Neural progenitor cell (in vitro differentiated cells): ENCODE results near the gene FHAD1. TPM values are rescaled to one million over a fixed set of nuclear protein-coding genes. Genes with fewer than 3 reads are reported as not detected.

Experiments used
- DNase-seq: peaks from one replicate; pipeline ENCODE4 v3.0.0-alpha.2; 2016; ENCODE audit warnings: low spot score
- H2AFZ ChIP-seq: fragments of 200-600 bp; sonication (generic); replicated peaks from 2 replicates; pipeline ENCODE4 v1.6.1; 2016; ENCODE audit warnings: antibody characterized with exemption
- H3F3A ChIP-seq: fragments of 200-600 bp; sonication (generic); 2 replicates; pipeline ENCODE4 v1.6.1; 2016; ENCODE audit warnings: antibody characterized with exemption, low read depth
- H3K27ac ChIP-seq: fragments of 200-600 bp; sonication (generic); 2 replicates; pipeline ENCODE4 v1.5.1; 2016; ENCODE audit warnings: mild to moderate bottlenecking
- H3K27me3 ChIP-seq: fragments of 200-600 bp; sonication (generic); 2 replicates; pipeline ENCODE4 v1.6.1; 2016; ENCODE audit warnings: mild to moderate bottlenecking, moderate library complexity
- H3K36me3 ChIP-seq: fragments of 200-600 bp; sonication (generic); 2 replicates; pipeline ENCODE4 v1.5.1; 2016
- H3K4me1 ChIP-seq: fragments of 200-600 bp; sonication (generic); 2 replicates; pipeline ENCODE4 v1.6.1; 2016; ENCODE audit warnings: mixed run types
- H3K4me2 ChIP-seq: fragments of 200-600 bp; sonication (generic); 2 replicates; pipeline ENCODE4 v1.6.1; 2016
- H3K4me3 ChIP-seq: fragments of 200-600 bp; sonication (generic); 2 replicates; pipeline ENCODE4 v1.5.1; 2016
- H3K79me2 ChIP-seq: fragments of 200-600 bp; sonication (generic); 2 replicates; pipeline ENCODE4 v1.6.1; 2016; ENCODE audit warnings: low read depth
- H3K9ac ChIP-seq: fragments of 200-600 bp; sonication (generic); 2 replicates; pipeline ENCODE4 v1.6.1; 2016
- H3K9me3 ChIP-seq: fragments of 200-600 bp; sonication (generic); 2 replicates; pipeline ENCODE4 v1.5.1; 2016; ENCODE audit warnings: low read depth
- H4K20me1 ChIP-seq: fragments of 200-600 bp; sonication (generic); 2 replicates; pipeline ENCODE4 v1.6.1; 2016; ENCODE audit warnings: low read depth
- H3K27ac Mint-ChIP-seq: 3 replicates; pipeline ENCODE4 v1.8.0; 2021; ENCODE audit warnings: mixed read lengths
- H3K27me3 Mint-ChIP-seq: 2 replicates; pipeline ENCODE4 v1.8.0; 2022; ENCODE audit warnings: low read depth, mild to moderate bottlenecking, inconsistent platforms, moderate library complexity, mixed read lengths; ENCODE audit not compliant: insufficient read depth
- H3K36me3 Mint-ChIP-seq: 3 replicates; pipeline ENCODE4 v1.8.0; 2021; ENCODE audit warnings: mixed read lengths
- H3K4me1 Mint-ChIP-seq: 3 replicates; pipeline ENCODE4 v1.8.0; 2021; ENCODE audit warnings: mixed read lengths
- H3K4me3 Mint-ChIP-seq: 3 replicates; pipeline ENCODE4 v1.8.0; 2021; ENCODE audit warnings: mild to moderate bottlenecking, moderate library complexity, mixed read lengths
- H3K9me3 Mint-ChIP-seq: 3 replicates; pipeline ENCODE4 v1.8.0; 2020; ENCODE audit warnings: mixed read lengths
- EZH2 ChIP-seq: fragments of 200-600 bp; sonication (generic); IDR thresholded peaks from 2 replicates; pipeline ENCODE4 v1.6.1; 2017; ENCODE audit warnings: antibody characterized with exemption, mild to moderate bottlenecking, moderate library complexity
- EZH2phosphoT487 ChIP-seq: fragments of 200-600 bp; sonication (generic); IDR thresholded peaks from 2 replicates; pipeline ENCODE4 v1.6.1; 2017; ENCODE audit warnings: antibody characterized with exemption
- total RNA-seq: library from RNA; depleted of rRNA; stranded (reverse); fragments of >200 nt; gene quantifications from 2 replicates; pipeline ENCODE4 v1.2.3, GENCODE V29; 2015; ENCODE audit warnings: low replicate concordance
- TF ChIP-seq, protein P1 (sequence below): fragments of 200-600 bp; sonication (generic); IDR thresholded peaks from 2 replicates; pipeline ENCODE4 v1.5.1; 2017; ENCODE audit warnings: antibody characterized with exemption, mild to moderate bottlenecking

The FHAD1 gene
- total RNA-seq, 1 donor from 2014 or later, result 9.1 TPM

DNA sequence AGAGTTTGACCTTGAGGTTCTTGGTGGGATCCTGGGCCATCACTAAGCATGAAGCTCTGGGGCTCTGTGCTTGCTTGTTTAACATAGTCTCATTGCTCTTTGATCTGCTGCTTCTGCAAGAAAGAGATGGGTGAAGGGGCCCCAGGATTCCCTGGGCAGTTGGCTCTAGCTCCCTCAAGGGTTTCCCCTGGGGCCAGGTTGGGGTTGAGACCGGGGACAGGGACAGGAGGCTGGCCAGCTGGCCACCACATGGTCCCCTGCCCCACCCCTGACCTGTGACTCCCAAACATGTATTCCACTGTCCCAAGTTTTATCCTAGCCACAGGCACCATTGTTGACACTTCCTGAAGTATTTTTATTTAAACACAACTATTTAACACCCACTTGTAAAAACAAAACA lies 69.5 kb downstream of the FHAD1 start:
- no peak overlapping the region for H2AFZ ChIP-seq
- no peaks in the 10 kb centered on the region for H4K20me1 ChIP-seq
- H3K4me3 ChIP-seq, result no peak overlapping the region
- Mint-ChIP-seq H3K4me1 (peaks cover 3% of the 10 kb centered on the region), H3K4me3 (no peak overlapping the region), H3K27me3 (peaks cover 4% of the 10 kb centered on the region), H3K27ac (no peak overlapping the region), H3K9me3 (peaks cover 17% of the 10 kb centered on the region), H3K36me3 (no peaks in the 10 kb centered on the region)
- H3F3A ChIP-seq, result no peaks in the 10 kb centered on the region
- H3K36me3 ChIP-seq, result no peaks in the 10 kb centered on the region
- no peaks in the 10 kb centered on the region for H3K79me2 ChIP-seq
- DNase-seq, result no peak
- no peaks in the 10 kb centered on the region for H3K27me3 ChIP-seq
- no peak overlapping the region for H3K9ac ChIP-seq
- no peak overlapping the region for H3K4me2 ChIP-seq
- no peak overlapping the region for H3K27ac ChIP-seq
- TF ChIP-seq, protein P1, sequence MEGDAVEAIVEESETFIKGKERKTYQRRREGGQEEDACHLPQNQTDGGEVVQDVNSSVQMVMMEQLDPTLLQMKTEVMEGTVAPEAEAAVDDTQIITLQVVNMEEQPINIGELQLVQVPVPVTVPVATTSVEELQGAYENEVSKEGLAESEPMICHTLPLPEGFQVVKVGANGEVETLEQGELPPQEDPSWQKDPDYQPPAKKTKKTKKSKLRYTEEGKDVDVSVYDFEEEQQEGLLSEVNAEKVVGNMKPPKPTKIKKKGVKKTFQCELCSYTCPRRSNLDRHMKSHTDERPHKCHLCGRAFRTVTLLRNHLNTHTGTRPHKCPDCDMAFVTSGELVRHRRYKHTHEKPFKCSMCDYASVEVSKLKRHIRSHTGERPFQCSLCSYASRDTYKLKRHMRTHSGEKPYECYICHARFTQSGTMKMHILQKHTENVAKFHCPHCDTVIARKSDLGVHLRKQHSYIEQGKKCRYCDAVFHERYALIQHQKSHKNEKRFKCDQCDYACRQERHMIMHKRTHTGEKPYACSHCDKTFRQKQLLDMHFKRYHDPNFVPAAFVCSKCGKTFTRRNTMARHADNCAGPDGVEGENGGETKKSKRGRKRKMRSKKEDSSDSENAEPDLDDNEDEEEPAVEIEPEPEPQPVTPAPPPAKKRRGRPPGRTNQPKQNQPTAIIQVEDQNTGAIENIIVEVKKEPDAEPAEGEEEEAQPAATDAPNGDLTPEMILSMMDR, result no peak
- TF ChIP-seq EZH2 (no peak), EZH2phosphoT487 (no peak)
- no peaks in the 10 kb centered on the region for H3K9me3 ChIP-seq
- H3K4me1 ChIP-seq, result no peaks in the 10 kb centered on the region

DNA sequence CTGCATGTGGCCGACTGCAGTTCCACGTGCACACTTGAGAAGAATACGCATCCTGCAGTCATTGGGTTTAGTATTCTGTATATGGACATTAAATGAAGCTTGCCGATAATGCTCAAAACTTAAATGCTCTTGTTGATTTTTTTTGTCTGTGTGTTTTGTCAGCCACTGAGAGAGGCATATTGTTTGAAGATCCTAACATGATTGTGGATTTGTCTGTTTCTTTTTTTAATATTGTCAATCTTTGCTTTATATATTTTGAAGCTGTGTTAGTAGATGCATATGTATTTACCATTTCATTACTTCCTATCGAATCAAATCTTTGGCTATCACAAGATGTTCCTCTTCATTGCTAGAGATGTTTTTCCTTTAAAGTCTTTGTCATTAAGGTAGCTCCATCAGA lies 73.2 kb downstream of the FHAD1 start:
- no peaks in the 10 kb centered on the region for H4K20me1 ChIP-seq
- no peak for DNase-seq
- H3K36me3 ChIP-seq, result no peaks in the 10 kb centered on the region
- Mint-ChIP-seq H3K4me1 (peaks cover 30% of the 10 kb centered on the region), H3K36me3 (no peaks in the 10 kb centered on the region), H3K27me3 (peaks cover 10% of the 10 kb centered on the region), H3K4me3 (no peak overlapping the region), H3K27ac (no peak overlapping the region), H3K9me3 (peaks cover 20% of the 10 kb centered on the region)
- no peak overlapping the region for H3K9ac ChIP-seq
- peaks cover 9% of the 10 kb centered on the region for H3K4me1 ChIP-seq
- no peaks in the 10 kb centered on the region for H3K79me2 ChIP-seq
- no peak overlapping the region for H2AFZ ChIP-seq
- H3K4me3 ChIP-seq, result no peak overlapping the region
- no peaks in the 10 kb centered on the region for H3K9me3 ChIP-seq
- H3K27ac ChIP-seq, result no peak overlapping the region
- H3K4me2 ChIP-seq, result no peak overlapping the region
- no peaks in the 10 kb centered on the region for H3K27me3 ChIP-seq
- H3F3A ChIP-seq, result no peaks in the 10 kb centered on the region
- TF ChIP-seq, protein P1, result no peak
- TF ChIP-seq EZH2 (no peak), EZH2phosphoT487 (no peak)

DNA sequence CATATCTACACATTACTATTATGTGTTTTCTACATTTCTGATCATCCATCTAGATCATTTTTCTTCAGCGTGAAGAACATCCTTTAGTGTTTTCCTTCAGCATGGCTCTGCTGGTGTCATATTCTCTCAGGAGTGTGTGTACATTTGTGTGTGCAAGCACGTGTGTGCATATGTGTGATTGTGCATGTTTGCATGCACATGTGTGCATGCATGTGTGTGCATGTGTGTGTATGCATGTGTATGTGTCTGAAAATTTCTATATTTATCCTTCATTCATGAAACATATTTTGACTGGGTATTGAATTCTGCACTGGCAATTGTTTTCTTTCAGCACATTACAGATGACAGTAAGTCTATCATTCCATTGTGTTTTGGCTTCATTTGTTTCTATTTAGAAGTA lies 74.6 kb downstream of the FHAD1 start:
- Histone ChIP-seq H3K27me3 (no peaks in the 10 kb centered on the region), H3F3A (peaks cover 5% of the 10 kb centered on the region), H2AFZ (no peak overlapping the region), H3K4me1 (peaks cover 16% of the 10 kb centered on the region), H3K36me3 (no peaks in the 10 kb centered on the region), H3K9me3 (no peaks in the 10 kb centered on the region), H4K20me1 (no peaks in the 10 kb centered on the region), H3K4me2 (no peak overlapping the region), H3K9ac (no peak overlapping the region), H3K79me2 (no peaks in the 10 kb centered on the region), H3K4me3 (no peak overlapping the region), H3K27ac (no peak overlapping the region)
- Mint-ChIP-seq H3K27ac (no peak overlapping the region), H3K4me3 (no peak overlapping the region), H3K27me3 (peaks cover 16% of the 10 kb centered on the region), H3K9me3 (peaks cover 20% of the 10 kb centered on the region), H3K36me3 (no peaks in the 10 kb centered on the region), H3K4me1 (peaks cover 39% of the 10 kb centered on the region)
- TF ChIP-seq, protein P1, result no peak
- DNase-seq, result no peak
